Measurements from ENCODE around the gene DHRS7B.

DNA sequence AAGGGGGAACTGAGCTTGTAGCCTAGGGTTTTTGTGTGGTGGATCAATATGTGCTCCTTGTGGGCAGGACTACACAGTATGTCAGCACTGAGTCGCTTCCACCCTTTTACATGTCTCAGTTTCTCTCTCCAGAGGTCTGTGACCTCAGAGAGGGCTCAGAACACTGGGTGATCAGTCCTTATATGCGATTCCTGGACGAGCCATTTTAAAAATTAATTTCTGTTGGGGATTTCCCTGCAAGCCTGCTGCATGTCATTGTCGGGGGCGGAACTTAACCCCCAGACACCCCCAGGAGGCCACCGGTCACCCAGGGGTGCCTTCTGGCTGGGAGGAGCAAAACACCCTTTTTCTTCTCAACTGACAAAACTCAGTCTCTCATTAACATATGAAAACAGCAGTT, 14.1 kb downstream of the DHRS7B start:
- TF ChIP-seq, protein P1, sequence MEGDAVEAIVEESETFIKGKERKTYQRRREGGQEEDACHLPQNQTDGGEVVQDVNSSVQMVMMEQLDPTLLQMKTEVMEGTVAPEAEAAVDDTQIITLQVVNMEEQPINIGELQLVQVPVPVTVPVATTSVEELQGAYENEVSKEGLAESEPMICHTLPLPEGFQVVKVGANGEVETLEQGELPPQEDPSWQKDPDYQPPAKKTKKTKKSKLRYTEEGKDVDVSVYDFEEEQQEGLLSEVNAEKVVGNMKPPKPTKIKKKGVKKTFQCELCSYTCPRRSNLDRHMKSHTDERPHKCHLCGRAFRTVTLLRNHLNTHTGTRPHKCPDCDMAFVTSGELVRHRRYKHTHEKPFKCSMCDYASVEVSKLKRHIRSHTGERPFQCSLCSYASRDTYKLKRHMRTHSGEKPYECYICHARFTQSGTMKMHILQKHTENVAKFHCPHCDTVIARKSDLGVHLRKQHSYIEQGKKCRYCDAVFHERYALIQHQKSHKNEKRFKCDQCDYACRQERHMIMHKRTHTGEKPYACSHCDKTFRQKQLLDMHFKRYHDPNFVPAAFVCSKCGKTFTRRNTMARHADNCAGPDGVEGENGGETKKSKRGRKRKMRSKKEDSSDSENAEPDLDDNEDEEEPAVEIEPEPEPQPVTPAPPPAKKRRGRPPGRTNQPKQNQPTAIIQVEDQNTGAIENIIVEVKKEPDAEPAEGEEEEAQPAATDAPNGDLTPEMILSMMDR (IDR thresholded peaks at IDR 0.05) = no peak
- no peak for TF ChIP-seq EP300 (IDR thresholded peaks at IDR 0.05)
- no peak for TF ChIP-seq POLR2AphosphoS5 (IDR thresholded peaks at IDR 0.05)
- TF ChIP-seq POLR2A (IDR thresholded peaks at IDR 0.05) = no peak
